DMS153 (cell line): ENCODE measurements around the gene VAPA.
A peak's percentile ranks its signal among the peaks of the same experiment; 100 is the strongest.

Source experiments
- DNase-seq: peaks from one replicate; lab custom pipeline; 2025; lab: John Stamatoyannopoulos, UW

VAPA gene

DNA sequence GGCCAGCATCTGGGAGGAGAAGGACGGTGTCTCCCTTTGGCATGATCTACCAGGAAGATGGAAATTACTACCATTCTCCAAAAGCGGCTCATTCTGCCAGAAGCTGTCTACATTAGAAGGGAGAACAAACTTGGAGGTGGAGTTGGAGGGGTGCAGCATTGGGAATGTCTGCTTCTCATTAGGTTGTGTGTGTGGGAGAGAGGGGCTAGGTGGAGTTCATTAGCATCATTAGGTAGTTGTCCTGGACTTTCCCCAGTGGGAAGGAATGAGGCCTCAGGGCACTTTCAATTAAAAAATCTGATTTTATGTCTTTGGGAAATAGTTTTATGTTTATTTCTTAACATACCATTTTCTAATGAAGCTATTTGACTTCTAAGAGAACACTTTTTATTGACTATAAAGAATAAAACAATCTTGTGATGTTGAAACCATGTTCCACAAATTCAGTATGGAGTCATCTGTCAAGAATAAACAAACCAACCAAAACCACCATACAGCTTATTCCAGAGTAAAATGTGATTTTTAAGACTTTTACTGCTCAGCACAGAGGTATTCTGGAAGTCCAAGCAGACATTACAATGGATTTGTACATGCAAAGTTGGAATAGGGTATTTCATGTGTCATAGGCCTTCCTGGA is 60.6 kb downstream of the VAPA start:
- no peak for DNase-seq

DNA sequence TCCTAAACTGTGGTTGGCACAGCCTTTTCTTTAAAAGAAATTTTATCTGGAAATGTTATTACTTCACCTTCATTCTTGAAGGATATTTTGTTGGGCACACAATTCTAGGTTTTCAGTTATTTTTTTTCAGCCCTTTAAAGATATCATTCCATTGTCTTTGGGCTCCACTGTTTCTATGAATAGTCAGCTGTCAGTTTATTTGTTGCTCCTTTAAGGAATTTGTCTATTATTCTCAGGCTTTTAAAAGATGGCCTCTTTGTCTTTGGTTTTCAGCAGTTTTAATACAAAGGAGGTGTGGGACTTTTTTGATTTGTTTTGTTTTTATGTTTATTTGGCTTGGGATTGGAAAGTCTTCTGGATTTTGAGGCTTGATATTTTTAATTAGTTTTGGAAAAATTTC is 61.8 kb downstream of the VAPA start:
- DNase-seq, result no peak

DNA sequence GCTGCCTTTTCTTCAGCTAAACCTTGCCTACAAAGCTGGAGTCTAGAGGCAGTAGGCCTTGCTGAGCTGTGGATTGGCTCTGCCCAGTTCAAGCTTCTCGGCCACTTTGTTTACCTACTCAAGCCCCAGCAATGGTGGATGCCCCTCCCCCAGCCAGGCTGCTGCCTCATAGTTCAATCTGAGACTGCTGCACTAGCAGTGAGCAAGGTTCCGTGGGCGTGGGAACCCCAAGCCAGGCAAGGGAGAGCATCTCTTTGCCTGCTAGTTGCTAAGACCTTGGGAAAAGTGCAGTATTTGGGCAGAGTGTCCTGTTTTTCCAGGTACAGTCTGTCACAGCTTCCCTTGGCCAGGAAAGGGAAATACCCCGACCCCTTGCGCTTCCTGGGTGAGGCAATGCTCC is 68.9 kb downstream of the VAPA start:
- no peak for DNase-seq

DNA sequence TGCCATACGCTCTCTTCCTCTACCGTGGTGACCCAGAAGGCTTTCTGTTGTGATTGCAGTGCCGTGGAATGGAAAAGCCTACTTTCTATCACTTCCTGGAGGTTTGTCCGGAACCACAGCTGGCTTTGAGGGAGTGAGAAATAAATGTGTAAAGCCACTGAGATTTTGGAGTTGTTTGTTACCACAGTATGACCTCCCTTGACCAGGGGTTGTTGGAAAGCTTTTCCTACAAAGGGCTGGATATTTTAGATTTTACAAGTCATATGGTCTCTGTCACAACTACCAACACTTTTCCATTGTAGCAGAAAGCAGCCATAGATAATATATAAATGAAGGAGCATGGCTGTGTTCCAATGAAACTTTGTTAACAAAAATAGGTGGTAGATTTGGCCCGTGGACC is 70.3 kb downstream of the VAPA start:
- DNase-seq, result no peak

DNA sequence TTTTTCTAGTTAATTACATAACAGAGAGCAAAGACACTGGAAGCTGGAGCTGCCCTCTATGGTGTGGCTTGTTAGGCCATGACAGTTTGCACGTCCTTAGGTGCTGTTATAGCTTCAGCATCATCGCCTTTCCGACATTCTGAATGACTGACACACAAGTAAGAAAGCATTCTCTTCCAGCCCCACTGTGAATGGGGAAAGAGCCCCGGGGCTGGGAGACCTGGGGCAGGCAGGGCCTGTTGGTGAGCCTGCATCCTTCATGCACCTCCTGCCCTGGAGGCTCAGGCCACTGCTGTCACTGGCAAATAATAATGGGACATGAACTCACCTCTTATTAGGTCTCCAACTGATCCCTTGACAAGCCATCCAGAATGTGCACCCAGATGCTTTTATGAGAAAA is 71.8 kb downstream of the VAPA start:
- DNase-seq, result no peak

DNA sequence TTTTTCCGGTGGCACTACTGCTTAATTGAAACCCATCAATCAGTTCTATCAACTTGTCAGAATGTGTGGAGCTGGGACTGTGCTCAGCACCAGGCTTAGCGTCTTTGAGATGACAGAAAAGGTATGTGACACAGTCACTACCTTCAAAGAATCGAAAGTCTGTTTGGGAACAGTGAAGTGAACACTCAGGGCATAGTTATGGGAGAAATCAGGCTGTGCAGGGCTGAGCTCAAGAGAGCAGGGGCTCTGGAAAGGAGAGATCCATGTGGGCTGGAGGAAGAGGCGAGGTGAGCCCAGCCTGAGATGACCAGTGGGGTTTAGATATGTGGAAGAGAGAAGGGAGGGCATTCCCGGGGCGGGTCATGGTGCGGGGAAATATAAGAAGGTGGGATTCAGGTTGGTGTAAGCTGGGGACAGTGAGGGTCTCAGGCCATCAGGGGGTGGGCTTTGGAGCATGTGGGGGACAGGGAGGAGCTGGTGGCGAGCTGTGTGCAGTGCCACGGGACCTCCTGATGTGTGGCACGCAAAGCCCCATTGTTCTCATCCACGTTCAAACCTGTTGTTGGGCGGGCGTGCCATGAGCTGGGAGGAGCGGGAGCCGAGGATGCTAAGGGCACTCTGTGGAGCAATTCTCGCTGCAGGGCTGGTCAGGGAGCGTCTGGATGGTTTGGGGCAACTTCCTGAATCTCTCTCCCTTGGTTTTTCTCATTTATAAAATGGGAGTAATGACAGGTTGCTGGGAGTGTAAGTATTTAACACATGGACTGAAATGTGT is 72.5 kb downstream of the VAPA start:
- no peak for DNase-seq

DNA sequence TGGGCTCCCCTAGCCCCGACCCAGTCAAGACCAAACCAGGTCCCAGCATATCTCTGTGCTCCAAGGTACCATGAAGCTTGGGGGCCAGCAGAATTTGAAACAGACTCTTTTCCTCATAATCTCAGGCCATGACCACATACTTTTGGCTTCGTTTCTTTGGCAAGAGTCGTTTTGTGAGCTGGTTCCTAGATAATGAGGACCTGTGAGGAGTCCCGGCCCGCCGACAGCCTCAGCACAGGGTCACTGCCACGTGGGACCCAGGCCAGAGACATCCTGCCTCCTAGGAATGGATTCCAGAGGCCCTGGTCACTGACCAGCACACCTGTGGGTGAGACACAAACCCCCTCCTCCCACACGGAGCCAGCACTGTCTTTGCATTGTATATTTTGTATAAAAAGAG is 73.5 kb downstream of the VAPA start:
- DNase-seq, result no peak

DNA sequence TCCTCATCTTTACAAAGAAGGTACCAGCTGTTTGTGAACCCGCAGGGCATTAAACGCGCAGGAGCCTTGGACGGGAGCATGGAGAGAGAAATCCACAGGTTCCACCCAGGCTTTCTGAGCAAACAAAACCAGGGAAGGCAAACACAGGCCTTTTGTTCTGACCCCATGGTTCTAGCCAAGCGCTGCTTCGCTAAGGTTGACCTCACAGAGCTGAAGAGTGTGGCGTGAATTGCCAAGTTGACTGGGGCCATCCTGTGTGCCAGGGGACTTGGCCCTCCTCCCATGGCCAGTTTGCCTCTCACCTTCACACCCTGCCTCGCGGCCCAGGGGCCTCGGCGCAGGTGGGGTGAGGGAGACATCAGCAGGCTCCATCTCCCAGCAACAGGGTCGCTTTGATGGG is 74.1 kb downstream of the VAPA start:
- DNase-seq, result peak; percentile 51

DNA sequence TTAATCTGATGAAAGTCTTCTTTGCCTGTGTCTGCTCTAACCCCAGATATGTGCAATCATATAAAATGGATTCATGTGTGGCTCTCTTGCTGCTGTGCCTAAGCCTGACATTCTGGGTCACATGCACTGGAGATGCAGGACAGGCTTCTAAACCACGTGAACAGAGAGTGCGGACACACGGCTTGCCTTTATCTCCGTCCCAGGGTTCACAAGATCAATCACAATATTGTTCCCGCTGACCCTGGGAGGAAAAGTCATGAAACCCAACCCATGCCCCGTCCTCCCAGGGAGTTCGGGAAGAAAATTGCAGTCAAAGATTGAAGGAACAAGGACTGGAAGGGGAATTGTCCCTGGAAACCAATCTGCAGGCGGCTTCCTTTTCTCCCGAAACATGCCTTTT is 74.8 kb downstream of the VAPA start:
- DNase-seq, result no peak

DNA sequence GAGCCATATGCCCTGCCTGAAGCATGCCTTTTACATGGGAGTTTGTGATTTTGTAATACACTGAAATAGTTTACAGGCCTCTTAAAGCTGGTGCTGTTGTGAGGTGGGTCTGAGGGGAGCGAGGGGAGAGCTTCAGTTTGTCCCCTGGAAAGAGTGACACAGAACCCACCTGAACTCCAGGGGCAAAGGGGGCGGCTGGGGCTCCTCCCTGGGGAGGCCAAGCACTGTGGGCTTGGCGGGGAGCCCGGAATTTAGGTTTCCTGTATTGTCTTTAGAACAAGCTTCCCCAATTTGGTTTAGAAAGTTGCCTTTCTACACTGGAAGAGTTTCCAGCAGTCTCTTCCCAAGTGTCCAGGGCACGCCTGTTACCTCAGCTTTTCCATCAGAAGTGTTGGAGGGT is 75.7 kb downstream of the VAPA start:
- DNase-seq, result no peak

DNA sequence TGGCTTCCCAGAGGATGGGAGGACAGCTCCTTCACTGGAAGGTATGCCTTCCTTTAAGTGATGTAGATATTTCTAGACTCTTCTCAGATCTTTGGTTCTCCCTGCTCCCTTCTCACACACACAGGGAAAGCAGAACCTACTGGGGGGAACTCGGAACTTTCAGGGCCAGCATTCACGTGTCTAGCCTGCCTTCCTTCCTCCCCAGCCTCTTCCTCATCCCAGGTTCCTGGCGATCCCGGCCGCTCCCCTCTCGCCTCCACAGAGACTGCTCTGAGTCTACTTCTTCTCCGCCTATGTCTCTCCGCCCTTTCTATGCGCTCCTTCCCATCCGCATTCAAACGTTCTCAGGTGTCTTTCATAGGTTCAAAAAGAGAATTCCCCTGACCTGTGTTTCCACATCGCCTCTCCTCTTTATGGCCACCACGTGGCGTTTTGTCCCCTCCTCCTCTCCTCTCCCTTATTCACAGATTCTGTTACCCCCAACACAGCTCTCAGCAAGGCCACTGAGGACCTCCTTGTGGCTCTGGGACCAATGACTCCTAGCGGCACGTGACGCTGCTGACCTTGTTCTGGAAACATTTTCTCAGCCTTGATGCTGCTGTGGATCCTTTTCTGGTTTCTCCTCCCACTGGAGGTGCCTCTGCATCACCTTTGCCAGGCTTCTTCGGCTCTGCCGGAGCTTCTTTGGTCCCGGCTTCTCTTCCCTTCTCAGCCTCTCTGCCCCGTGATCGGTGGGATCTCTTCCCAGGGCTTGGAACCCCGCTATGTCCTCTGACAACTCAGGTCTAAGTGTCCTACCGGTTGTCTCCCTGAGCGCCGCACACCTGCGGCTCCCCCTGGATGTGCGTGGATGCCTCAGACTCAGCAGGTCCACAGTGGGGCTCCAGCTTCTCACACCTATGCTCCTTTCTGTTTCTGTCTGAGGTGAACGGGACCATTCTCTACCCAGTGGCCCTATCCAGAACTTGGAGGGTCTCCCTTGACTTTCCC is 77.5 kb downstream of the VAPA start:
- DNase-seq, result no peak

DNA sequence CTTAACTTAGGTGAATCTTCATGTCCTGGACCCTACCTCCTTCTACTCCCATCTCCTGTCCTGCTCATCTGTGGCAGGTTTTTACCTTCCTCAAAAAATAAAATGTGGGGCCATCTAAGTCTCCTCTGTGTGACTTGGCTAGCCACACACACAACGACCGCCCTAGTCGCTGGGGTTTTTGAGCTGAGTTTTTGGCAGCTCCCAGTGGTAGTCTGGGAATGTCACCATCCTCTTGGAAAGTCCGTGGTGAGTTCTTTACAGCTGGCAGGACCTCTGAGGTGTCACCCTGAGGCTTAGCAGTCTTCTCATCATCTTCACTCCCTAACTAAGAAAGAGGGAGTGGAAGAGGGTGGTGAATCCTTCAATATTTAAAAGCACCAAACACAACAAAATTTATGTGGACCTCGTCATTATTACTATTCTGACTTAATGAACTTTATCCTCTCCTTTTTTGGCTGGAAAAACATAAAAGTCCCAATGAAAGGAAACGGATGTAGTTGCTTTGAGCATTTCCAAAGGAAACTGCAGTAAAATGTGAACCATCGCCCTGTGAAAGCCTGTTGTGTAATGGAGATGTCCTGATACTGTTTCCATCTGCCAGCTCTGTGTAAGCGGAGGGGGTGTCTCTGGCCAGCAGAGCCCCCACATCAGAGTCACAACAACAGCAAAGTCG is 78.6 kb downstream of the VAPA start:
- DNase-seq, result no peak

DNA sequence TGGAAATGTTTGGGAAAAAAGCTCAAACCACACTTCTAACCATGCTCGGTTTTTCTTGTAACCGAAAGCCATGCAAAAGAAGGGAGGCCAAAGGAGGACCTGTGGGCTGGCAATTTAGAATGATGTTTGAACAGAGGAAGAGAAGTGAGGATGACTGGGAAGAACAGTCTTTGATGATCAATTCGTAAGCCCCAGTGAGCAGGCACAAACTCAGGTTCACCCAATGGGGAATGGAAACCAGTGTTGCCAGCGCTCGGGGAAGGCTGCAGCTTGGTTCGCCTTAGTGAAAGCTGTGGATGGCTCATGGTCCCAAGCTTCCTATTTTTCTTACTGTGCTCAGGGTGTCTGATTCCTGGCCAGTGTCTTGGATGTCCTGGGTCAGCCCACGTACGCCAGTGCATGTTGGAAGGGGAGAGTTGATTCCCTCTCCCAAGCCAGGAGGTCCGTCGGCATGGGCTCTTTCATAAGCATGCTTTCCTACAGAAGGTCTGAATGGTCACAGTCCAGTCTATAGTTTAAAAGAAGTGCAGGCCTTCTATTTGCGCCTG is 79.2 kb downstream of the VAPA start:
- no peak for DNase-seq

DNA sequence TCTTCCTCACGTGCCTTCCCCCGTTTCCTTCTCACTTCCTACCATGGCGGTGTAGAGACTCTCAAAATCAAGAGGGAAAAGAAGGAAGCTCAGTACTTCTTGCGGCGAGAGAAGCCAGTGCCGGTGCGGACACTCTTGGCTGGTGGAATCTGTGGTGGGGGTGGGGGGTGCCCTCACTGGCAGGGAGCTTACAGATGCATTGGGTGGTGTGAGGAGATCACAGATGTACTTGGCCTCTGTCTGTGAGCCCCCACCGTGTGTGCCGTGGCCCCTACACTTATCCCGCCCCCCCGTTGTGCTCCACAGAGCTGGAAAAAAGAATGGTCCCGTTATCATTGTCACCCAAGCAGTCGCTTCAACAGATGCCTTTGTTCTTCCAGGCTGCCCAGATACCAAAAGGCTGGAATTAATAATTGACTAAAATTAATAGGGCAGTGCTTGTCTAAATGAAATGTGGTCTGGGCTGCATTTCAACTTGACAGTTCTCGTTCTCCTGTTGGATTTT is 79.8 kb downstream of the VAPA start:
- no peak for DNase-seq

DNA sequence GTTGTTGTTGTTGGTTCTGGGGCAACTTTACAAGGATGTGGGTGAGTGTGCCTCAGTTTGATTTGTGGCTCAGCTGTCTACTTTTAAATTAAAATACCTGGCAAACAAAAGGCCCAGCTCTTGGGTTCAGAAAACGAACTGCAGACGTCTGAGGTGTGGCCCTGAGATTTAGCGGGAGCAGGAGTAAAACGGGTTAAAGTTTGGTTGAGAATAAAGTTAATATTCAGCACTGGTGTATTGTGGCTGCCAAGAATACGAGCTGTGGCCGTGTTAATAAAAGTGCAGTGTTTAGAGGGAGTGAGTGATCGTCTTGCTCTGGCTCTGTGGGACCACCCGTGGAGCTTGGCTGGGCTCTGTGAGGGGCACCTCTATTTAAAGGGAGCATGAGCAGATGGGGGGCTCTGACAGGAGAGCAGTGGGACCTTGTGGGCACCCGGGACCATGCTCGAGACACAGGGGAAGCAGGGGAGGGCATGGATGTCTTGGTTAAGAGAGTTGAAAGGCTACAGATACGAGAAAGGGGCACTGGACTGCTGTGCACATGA is 80.3 kb downstream of the VAPA start:
- DNase-seq, result no peak

DNA sequence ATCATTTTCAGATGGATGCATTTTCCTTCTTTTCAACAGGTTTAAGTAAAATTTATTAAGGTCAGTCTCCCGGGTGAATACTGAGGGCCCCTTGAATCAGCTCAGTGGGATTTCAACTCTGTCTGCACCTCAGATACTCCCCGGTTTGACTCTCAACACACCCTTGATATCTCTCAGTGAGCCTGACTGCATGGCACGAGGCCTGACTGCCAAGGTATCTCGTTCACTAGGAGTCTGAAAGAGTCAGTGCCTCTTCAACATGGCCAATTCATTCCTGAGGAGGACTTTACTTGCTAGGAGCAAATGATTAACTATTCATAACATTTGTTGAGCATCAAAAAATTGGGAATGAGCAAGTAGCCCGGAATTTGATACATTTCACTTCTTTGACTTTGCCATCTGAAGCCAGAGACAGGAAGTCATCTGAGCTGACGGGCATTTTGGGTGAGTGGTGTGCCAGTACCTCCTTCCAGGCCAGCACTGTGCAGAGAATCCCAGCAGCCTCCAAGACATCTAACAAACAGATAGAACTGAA is 81.0 kb downstream of the VAPA start:
- no peak for DNase-seq

DNA sequence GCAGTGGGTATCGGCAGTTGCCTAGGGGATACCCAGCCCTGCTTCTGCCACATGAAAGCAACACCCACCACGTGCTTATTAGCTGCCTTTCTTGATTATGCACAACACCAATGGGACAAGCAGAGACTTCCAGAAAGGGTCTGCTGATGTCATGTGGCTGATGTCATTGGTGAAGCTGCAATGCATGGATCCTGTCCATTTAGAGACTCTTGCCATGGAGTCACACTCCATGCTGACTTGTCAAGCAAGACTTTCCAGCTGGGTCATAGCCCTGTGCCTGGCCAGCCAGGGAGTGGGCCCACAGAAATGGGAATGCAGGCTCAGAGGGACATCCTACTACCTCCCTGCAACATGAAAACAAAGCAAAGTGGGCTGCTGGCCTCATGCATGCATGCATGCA is 81.8 kb downstream of the VAPA start:
- no peak for DNase-seq

DNA sequence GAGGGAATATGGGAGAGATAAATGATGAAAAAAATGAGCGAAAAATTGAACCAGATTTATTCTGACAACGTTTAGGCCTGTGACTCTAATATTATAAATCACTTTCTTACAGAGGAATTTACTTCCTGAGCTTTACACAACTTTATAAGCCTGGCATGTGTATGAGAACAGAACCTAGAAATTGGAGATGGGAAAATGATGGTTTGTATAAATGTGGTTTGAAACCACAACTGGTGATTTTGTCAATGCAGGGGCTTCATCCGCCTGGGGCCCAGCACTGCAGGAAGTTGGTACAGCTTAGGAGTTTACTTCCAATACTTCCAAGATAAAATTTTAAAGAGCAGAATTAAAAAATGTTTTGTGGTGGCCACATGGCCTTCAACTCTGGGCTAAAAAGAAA is 82.3 kb downstream of the VAPA start:
- no peak for DNase-seq

DNA sequence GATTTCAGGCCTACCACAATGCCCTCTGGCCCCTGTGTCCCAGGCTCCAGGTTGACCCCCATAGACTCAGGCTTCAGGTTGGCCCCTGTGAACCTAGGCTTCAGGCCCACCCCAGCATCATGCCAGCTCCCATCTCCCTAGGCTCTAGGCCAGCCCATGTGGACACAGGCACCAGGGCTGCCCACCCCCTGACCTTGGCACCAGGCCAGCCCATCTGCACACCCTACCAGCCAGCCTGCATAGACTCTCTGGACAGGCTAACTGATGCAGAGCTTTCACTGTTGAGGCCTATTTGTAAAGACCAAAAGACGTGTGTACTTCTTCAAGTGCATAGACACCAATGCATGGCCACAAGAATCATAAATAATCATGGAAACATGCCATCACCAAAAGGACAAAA is 83.9 kb downstream of the VAPA start:
- no peak for DNase-seq

DNA sequence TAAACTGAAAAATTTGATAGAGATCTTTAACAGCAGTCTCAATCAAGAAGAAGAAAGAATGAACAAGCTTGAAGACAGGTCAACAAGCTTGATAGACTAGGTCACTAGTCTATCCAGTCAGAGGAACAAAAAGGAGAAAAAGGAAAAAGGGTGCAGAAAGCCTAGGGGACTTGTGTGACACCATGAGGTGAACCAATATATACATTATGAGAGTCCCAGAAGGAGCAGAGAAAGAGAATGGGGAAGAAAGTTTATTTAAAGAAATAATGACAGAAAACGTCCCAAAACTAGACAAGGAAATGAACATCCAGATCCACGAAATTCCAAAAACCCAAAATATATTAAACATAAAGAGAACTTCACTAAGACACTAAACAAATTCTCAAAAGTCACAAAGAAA is 84.5 kb downstream of the VAPA start:
- DNase-seq, result no peak

DNA sequence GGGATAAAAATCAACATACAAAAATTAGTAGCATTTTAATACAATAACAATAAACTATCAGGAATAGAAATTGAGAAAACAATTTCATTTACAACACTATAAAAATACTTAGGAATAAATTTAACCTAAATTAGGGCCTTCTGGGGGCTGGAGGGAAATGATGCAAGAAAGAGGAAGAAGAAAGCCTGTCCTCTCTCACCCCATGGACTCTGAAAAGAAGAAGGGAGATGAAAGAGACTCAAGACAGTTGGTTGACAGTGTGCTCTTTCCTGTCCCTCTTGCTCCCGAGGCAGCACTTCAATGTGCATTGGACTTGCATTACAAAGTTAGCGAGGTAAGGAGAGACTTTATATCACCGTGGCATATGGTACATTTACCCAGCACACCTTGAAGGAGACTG is 88.5 kb downstream of the VAPA start:
- no peak for DNase-seq
